Measurements from ENCODE around the gene UPK3BL1. TPM values are rescaled to one million over a fixed set of nuclear protein-coding genes. Genes with fewer than 3 reads are reported as not detected.
"Not testable (repeated sequence)": the region's sequence is repeated elsewhere in the genome, so short reads cannot be mapped to it uniquely, and the experiment has no call there.

The UPK3BL1 gene
- total RNA-seq, 1 donor from 2014 or later: 17.4 TPM

DNA sequence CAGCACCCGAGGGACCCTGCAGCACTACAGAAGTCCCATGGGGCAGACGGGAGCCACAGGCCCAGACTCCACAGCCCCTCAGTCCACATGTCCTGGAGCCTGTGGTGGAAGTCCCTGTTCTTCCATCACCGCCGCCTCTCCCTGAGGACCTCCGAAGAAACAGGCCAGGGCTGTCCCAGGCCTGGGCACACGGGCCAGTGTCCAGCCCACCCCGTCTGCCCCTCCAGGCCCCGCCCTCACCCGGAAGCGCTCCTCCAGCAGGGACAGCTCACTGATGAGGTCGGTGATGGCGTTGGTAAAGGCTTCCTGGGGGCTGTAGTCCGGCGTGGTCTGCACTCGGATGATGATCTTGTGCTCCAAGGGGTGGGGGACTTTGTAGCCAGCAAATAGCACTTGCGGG, 24.3 kb upstream of the UPK3BL1 start:
- H3K9me3 Mint-ChIP-seq (ENCODE audit: unreplicated experiment); H3K4me3 Mint-ChIP-seq (ENCODE audit: unreplicated experiment); H3K36me3 Mint-ChIP-seq (ENCODE audit: low read depth, unreplicated experiment); H3K4me1 Mint-ChIP-seq (ENCODE audit: unreplicated experiment); H3K27me3 Mint-ChIP-seq (ENCODE audit: unreplicated experiment); H3K27ac Mint-ChIP-seq (ENCODE audit: unreplicated experiment); DNase-seq (ENCODE audit: low spot score): not testable (repeated sequence)

DNA sequence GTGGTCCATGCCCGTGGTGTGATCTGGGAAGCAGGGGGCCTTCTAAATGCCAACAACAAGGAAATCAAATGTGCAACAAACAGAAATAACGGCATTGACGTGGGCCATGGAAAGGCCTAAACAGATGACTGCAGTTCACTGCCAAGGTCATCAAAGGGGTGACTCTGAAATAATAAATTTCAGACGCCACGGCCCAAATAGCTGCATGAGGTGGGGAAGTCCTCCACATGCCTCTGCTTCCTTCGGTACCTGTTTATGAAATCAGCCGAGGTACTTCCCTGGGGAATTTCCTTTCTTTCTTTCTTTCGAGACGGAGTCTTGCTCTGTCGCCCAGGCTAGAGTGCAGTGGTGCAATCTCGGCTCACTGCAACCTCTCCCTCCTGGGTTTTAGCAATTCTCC, 22.2 kb upstream of the UPK3BL1 start:
- not testable (repeated sequence) for H3K4me1 Mint-ChIP-seq (ENCODE audit: unreplicated experiment); H3K9me3 Mint-ChIP-seq (ENCODE audit: unreplicated experiment); H3K27ac Mint-ChIP-seq (ENCODE audit: unreplicated experiment); H3K4me3 Mint-ChIP-seq (ENCODE audit: unreplicated experiment); H3K36me3 Mint-ChIP-seq (ENCODE audit: low read depth, unreplicated experiment); H3K27me3 Mint-ChIP-seq (ENCODE audit: unreplicated experiment); DNase-seq (ENCODE audit: low spot score)

GRCh38 chr7:102649924-102650323, 7.3 kb upstream of the UPK3BL1 start, which contains the start of gene SPDYE2B:
Gene SPDYE2B, plus strand, starts transcription at chr7:102650319. Its CDS starts 2,030 bp downstream, at chr7:102652349.
- not testable (repeated sequence) for H3K4me1 Mint-ChIP-seq (ENCODE audit: unreplicated experiment); DNase-seq (ENCODE audit: low spot score); H3K4me3 Mint-ChIP-seq (ENCODE audit: unreplicated experiment); H3K36me3 Mint-ChIP-seq (ENCODE audit: low read depth, unreplicated experiment); H3K27me3 Mint-ChIP-seq (ENCODE audit: unreplicated experiment); H3K27ac Mint-ChIP-seq (ENCODE audit: unreplicated experiment); H3K9me3 Mint-ChIP-seq (ENCODE audit: unreplicated experiment)

DNA sequence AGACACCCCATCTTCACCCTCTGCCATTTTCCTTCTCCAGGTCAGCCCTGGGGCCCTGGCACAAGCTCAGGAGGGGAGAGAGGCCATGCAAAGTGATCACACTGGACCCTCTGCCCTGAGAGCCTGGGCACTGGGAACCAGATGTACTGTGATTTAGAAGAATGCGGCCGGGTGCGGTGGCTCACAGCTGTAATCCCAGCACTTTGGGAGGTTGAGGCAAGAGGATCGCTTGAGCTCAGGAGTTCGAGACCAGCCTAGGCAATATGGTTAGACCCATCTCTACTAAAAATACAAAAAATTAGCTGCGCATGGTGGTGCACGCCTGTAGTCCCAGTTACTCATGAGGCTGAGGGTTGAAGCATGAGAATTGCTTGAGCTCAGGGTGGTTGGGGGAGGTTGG, 5.2 kb upstream of the UPK3BL1 start:
- H3K4me1 Mint-ChIP-seq (ENCODE audit: unreplicated experiment); H3K27ac Mint-ChIP-seq (ENCODE audit: unreplicated experiment); H3K27me3 Mint-ChIP-seq (ENCODE audit: unreplicated experiment); H3K4me3 Mint-ChIP-seq (ENCODE audit: unreplicated experiment); DNase-seq (ENCODE audit: low spot score); H3K9me3 Mint-ChIP-seq (ENCODE audit: unreplicated experiment); H3K36me3 Mint-ChIP-seq (ENCODE audit: low read depth, unreplicated experiment): not testable (repeated sequence)

DNA sequence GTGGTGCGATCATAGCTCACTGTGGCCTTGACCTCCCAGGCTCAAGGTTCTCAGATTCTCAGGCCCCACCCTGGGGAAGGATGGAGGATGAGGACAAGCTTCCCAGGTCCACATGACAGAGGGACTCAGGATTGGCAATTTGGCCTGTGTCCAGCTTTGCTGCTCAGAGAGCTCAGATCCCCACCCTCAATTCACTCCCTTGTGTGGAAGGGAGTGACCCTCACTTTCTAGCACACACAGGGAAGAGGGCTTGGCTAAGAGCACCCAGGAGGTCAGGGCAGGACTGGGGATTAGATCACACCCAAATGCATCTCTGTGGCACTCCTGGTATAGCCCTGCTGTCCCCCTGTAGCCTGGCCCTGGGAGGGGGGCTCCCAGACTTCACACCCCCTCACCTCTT, 813 bp upstream of the UPK3BL1 start:
- not testable (repeated sequence) for H3K27ac Mint-ChIP-seq (ENCODE audit: unreplicated experiment); H3K36me3 Mint-ChIP-seq (ENCODE audit: low read depth, unreplicated experiment); DNase-seq (ENCODE audit: low spot score); H3K9me3 Mint-ChIP-seq (ENCODE audit: unreplicated experiment); H3K4me1 Mint-ChIP-seq (ENCODE audit: unreplicated experiment); H3K27me3 Mint-ChIP-seq (ENCODE audit: unreplicated experiment); H3K4me3 Mint-ChIP-seq (ENCODE audit: unreplicated experiment)

DNA sequence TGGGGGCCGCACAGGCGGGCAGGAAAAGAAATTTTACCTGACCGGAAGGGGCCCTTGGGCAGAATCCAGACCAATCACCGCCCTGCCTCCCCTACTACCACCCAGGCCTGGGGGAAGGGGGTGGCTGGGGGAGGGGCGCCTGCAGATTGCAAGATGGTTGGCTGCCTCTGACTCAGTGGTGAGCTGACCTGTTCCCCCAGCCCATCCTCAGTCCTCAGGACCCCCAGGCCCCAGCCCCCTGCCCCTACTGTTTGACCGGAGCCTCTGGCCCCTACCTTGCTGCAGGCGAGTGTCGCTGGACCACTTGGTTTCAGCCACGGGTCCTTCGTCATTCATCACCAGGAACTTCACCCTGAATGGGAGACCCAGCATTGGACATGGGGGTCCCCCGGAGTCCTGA, 3.7 kb downstream of the UPK3BL1 start:
- not testable (repeated sequence) for H3K4me1 Mint-ChIP-seq (ENCODE audit: unreplicated experiment); H3K27ac Mint-ChIP-seq (ENCODE audit: unreplicated experiment); DNase-seq (ENCODE audit: low spot score); H3K9me3 Mint-ChIP-seq (ENCODE audit: unreplicated experiment); H3K27me3 Mint-ChIP-seq (ENCODE audit: unreplicated experiment); H3K4me3 Mint-ChIP-seq (ENCODE audit: unreplicated experiment); H3K36me3 Mint-ChIP-seq (ENCODE audit: low read depth, unreplicated experiment)

DNA sequence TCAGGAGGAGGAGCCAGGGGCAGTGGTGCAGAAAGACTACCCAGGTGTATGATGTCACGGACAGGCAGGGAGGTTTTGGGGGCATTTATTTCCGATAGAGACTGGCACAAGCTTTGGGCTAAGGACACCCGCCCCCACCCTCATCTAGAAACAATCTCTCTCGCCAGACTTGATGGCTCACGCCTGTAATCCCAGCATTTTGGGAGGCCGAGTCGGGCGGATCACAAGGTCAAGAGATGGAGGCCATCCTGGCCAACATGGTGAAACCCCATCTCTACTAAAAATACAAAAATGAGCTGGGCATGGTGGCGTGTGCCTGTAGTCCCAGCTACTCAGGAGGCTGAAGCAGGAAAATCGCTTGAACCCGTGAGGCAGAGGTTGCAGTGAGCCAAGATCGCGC, 5.6 kb downstream of the UPK3BL1 start:
- H3K4me3 Mint-ChIP-seq (ENCODE audit: unreplicated experiment); H3K27ac Mint-ChIP-seq (ENCODE audit: unreplicated experiment); H3K27me3 Mint-ChIP-seq (ENCODE audit: unreplicated experiment); DNase-seq (ENCODE audit: low spot score); H3K4me1 Mint-ChIP-seq (ENCODE audit: unreplicated experiment); H3K36me3 Mint-ChIP-seq (ENCODE audit: low read depth, unreplicated experiment); H3K9me3 Mint-ChIP-seq (ENCODE audit: unreplicated experiment): not testable (repeated sequence)

DNA sequence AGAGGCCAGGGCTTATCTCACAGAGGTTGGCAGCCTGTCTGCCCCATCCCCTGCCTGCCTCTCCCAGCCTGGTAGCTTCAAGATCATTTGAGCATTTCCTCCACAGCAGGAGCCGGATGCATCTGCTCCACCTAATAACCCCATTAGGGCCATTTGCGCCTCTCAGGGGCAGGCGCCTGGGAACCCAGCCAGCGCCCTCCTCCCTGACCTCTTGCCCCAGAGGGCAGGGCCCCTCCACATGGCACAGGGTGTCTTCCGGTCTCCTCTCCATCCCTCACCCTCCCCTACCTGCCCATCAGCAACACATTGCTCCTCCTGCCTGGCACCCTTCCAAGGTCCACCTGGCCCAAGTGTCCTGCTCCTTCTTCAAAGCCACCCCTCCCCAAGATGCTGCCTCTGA, 7.2 kb downstream of the UPK3BL1 start:
- H3K27ac Mint-ChIP-seq (ENCODE audit: unreplicated experiment); H3K4me1 Mint-ChIP-seq (ENCODE audit: unreplicated experiment); H3K4me3 Mint-ChIP-seq (ENCODE audit: unreplicated experiment); DNase-seq (ENCODE audit: low spot score); H3K9me3 Mint-ChIP-seq (ENCODE audit: unreplicated experiment); H3K36me3 Mint-ChIP-seq (ENCODE audit: low read depth, unreplicated experiment); H3K27me3 Mint-ChIP-seq (ENCODE audit: unreplicated experiment): not testable (repeated sequence)

- DNase-seq (ENCODE audit: low spot score); H3K27ac Mint-ChIP-seq (ENCODE audit: unreplicated experiment); H3K36me3 Mint-ChIP-seq (ENCODE audit: low read depth, unreplicated experiment); H3K4me1 Mint-ChIP-seq (ENCODE audit: unreplicated experiment); H3K9me3 Mint-ChIP-seq (ENCODE audit: unreplicated experiment); H3K27me3 Mint-ChIP-seq (ENCODE audit: unreplicated experiment); H3K4me3 Mint-ChIP-seq (ENCODE audit: unreplicated experiment): not testable (repeated sequence)
These were observed 8.3 kb downstream of the UPK3BL1 start for GRCh38 chr7:102634299-102634698.

GRCh38 chr7:102630622-102631021, 12.0 kb downstream of the UPK3BL1 start:
- DNase-seq (ENCODE audit: low spot score); H3K4me3 Mint-ChIP-seq (ENCODE audit: unreplicated experiment); H3K36me3 Mint-ChIP-seq (ENCODE audit: low read depth, unreplicated experiment); H3K27me3 Mint-ChIP-seq (ENCODE audit: unreplicated experiment); H3K9me3 Mint-ChIP-seq (ENCODE audit: unreplicated experiment); H3K27ac Mint-ChIP-seq (ENCODE audit: unreplicated experiment); H3K4me1 Mint-ChIP-seq (ENCODE audit: unreplicated experiment): not testable (repeated sequence)

DNA sequence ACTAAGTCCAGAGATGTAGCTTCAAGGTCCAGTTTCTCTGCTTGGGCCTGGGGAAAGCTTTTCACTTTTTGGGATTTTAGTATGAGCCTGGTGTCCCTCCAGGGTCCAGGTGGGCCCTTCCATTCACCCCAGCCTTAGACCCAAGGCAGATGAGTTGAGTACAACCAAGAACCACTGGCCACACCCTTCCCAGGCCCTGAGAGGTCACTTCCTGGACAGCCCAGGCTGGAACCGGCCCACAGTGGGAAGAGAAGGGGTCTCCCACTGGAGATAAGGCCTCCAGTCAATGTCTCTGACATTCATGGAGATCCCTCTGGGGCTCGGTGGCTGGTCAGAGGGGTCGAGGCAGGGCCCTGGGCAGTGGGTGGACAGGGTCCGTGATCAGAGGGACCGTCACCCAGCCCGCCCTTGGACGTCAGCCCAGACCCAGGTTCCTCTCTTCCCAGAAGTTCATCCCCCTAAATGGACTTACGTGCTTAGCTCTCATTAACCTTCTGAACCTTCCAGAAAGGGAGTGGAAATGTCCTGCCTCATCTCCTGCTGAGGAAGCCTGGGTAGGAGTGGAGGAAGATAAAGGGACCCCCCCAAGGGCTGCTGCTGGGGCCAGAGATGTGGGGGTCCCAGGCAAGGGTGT, 15.2 kb downstream of the UPK3BL1 start:
- H3K4me3 Mint-ChIP-seq (ENCODE audit: unreplicated experiment); H3K4me1 Mint-ChIP-seq (ENCODE audit: unreplicated experiment): not testable (repeated sequence)

DNA sequence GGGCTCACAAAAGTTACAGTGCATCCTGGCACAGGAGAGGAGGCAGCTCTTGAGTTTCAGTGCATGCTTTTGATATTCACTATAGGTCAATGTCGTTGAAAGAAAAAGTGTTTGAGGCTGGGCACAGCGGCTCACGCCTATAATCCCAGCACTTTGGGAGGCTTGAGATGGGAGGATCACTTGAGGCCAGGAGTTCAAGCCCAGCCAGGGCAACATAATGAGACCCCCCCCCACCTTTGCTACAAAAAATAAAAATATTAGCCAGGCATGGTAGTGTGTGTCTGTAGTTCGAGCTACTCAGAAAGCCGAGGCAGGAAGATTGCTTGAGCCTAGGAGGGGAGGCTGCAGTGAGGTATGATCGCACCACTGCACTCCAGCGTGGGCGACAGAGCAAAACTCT, 24.5 kb downstream of the UPK3BL1 start:
- not testable (repeated sequence) for H3K36me3 Mint-ChIP-seq (ENCODE audit: low read depth, unreplicated experiment); H3K4me3 Mint-ChIP-seq (ENCODE audit: unreplicated experiment); H3K27ac Mint-ChIP-seq (ENCODE audit: unreplicated experiment); DNase-seq (ENCODE audit: low spot score); H3K4me1 Mint-ChIP-seq (ENCODE audit: unreplicated experiment); H3K9me3 Mint-ChIP-seq (ENCODE audit: unreplicated experiment); H3K27me3 Mint-ChIP-seq (ENCODE audit: unreplicated experiment)

More for the DNA sequence above, 15.2 kb downstream of the UPK3BL1 start:
- not testable (repeated sequence) for H3K9me3 Mint-ChIP-seq (ENCODE audit: unreplicated experiment); H3K36me3 Mint-ChIP-seq (ENCODE audit: low read depth, unreplicated experiment); H3K27me3 Mint-ChIP-seq (ENCODE audit: unreplicated experiment); H3K27ac Mint-ChIP-seq (ENCODE audit: unreplicated experiment); DNase-seq (ENCODE audit: low spot score)

Measured in endothelial cell (in vitro differentiated cells).